ENCODE measurements around the gene LILRB5.

LILRB5 gene

GRCh38 chr19:54201980-54202379 lies 55.1 kb downstream of the LILRB5 start:
- Histone ChIP-seq H3K27me3 (ENCODE audit: insufficient read depth, low read length) (no peaks in the 10 kb centered on the region), H3K27ac (ENCODE audit: low read depth, low read length) (0 out of 2 replicates have a peak overlapping the region, but pooled peaks have one; percentile 89), H3K36me3 (ENCODE audit: insufficient read depth, low read length) (peaks cover 35% of the 10 kb centered on the region), H3K4me3 (ENCODE audit: low read depth, low read length) (peak overlapping the region; percentile 93), H2AFZ (ENCODE audit: low read length, unreplicated experiment) (no peak overlapping the region), H3K4me1 (ENCODE audit: control insufficient read depth, insufficient read depth, low read length, unreplicated experiment) (peaks cover 31% of the 10 kb centered on the region), H3K79me2 (ENCODE audit: control insufficient read depth, insufficient read depth, low read length, unreplicated experiment) (peaks cover 60% of the 10 kb centered on the region)

- Histone ChIP-seq H3K27me3 (ENCODE audit: insufficient read depth, low read length) (no peaks in the 10 kb centered on the region), H3K4me3 (ENCODE audit: low read depth, low read length) (peak overlapping the region; percentile 93), H3K36me3 (ENCODE audit: insufficient read depth, low read length) (peaks cover 35% of the 10 kb centered on the region), H3K4me1 (ENCODE audit: control insufficient read depth, insufficient read depth, low read length, unreplicated experiment) (peaks cover 31% of the 10 kb centered on the region), H3K79me2 (ENCODE audit: control insufficient read depth, insufficient read depth, low read length, unreplicated experiment) (peaks cover 52% of the 10 kb centered on the region), H2AFZ (ENCODE audit: low read length, unreplicated experiment) (no peak overlapping the region), H3K27ac (ENCODE audit: low read depth, low read length) (peak overlapping the region; percentile 89)
Measured at GRCh38 chr19:54201172-54201701, 55.8 kb downstream of the LILRB5 start.

Data from ACC112 (cell line).